ENCODE measurements around the gene VRK1. TPM values are rescaled to one million over a fixed set of nuclear protein-coding genes. Genes with fewer than 3 reads are reported as not detected.

Gene VRK1
- total RNA-seq, 1 donor from 2014 or later: 20.0 TPM

GRCh38 chr14:96858643-96859042 lies 61.5 kb downstream of the VRK1 start:
- peaks cover 6% of the 10 kb centered on the region for H3K36me3 Mint-ChIP-seq
- DNase-seq (ENCODE audit: low spot score in 2 of 2, unreplicated experiment in 2 of 2): no peak
- no peaks in the 10 kb centered on the region for H3K9me3 Mint-ChIP-seq
- H3K4me1 Mint-ChIP-seq: peaks cover 19% of the 10 kb centered on the region
- H3K4me3 Mint-ChIP-seq: no peak overlapping the region
- no peak overlapping the region for H3K27ac Mint-ChIP-seq
- TF ChIP-seq CTCF (IDR thresholded peaks at IDR 0.05; ENCODE audit: unreplicated experiment): no peak
- no peaks in the 10 kb centered on the region for H3K27me3 Mint-ChIP-seq (ENCODE audit: low read depth)

- peak overlapping the region; percentile 41 for H3K27ac Mint-ChIP-seq
- no peaks in the 10 kb centered on the region for H3K27me3 Mint-ChIP-seq (ENCODE audit: low read depth)
- H3K4me1 Mint-ChIP-seq: peaks cover 19% of the 10 kb centered on the region
- no peak for DNase-seq (ENCODE audit: low spot score in 2 of 2, unreplicated experiment in 2 of 2)
- peaks cover 21% of the 10 kb centered on the region for H3K36me3 Mint-ChIP-seq
- TF ChIP-seq CTCF (IDR thresholded peaks at IDR 0.05; ENCODE audit: unreplicated experiment): no peak
- H3K9me3 Mint-ChIP-seq: peaks cover 14% of the 10 kb centered on the region
- no peak overlapping the region for H3K4me3 Mint-ChIP-seq
Measured at GRCh38 chr14:96861568-96862310, 64.6 kb downstream of the VRK1 start.

GRCh38 chr14:96863327-96863985 lies 66.3 kb downstream of the VRK1 start:
- no peaks in the 10 kb centered on the region for H3K27me3 Mint-ChIP-seq (ENCODE audit: low read depth)
- H3K4me1 Mint-ChIP-seq: peaks cover 23% of the 10 kb centered on the region
- DNase-seq (ENCODE audit: low spot score in 2 of 2, unreplicated experiment in 2 of 2): no peak
- peaks cover 19% of the 10 kb centered on the region for H3K36me3 Mint-ChIP-seq
- peaks cover 14% of the 10 kb centered on the region for H3K9me3 Mint-ChIP-seq
- TF ChIP-seq CTCF (IDR thresholded peaks at IDR 0.05; ENCODE audit: unreplicated experiment): no peak
- H3K4me3 Mint-ChIP-seq: no peak overlapping the region
- H3K27ac Mint-ChIP-seq: peak overlapping the region; percentile 83

GRCh38 chr14:96863986-96864330 lies 66.8 kb downstream of the VRK1 start:
- Mint-ChIP-seq H3K4me3 (no peak overlapping the region), H3K9me3 (peaks cover 14% of the 10 kb centered on the region), H3K27me3 (ENCODE audit: low read depth) (no peaks in the 10 kb centered on the region), H3K36me3 (peaks cover 16% of the 10 kb centered on the region), H3K4me1 (peaks cover 23% of the 10 kb centered on the region), H3K27ac (no peak overlapping the region)
- no peak for DNase-seq (ENCODE audit: low spot score in 2 of 2, unreplicated experiment in 2 of 2)
- TF ChIP-seq CTCF (IDR thresholded peaks at IDR 0.05; ENCODE audit: unreplicated experiment): no peak

DNA sequence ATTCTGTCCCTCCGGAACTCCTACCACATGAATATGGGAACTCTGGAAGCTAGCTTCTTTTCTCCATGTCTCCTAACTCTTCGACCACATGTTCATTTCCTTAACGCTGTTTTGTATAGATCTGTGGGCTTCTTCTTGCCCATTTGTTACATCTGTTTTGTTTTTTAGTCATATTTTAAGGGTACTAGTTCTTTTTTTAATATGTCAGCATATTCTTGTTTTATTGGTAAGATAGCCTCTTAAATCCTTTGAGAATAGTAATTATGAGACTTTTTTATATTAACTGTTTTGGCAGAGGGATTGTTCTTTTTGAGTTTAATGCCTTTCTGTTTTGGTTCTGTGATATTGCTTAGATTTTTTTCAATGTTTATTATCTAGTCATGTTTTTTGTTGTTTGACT lies 70.5 kb downstream of the VRK1 start:
- Mint-ChIP-seq H3K27me3 (ENCODE audit: low read depth) (no peaks in the 10 kb centered on the region), H3K4me1 (peaks cover 13% of the 10 kb centered on the region), H3K9me3 (peaks cover 14% of the 10 kb centered on the region), H3K27ac (no peak overlapping the region), H3K4me3 (no peak overlapping the region), H3K36me3 (peaks cover 21% of the 10 kb centered on the region)
- DNase-seq (ENCODE audit: low spot score in 2 of 2, unreplicated experiment in 2 of 2): no peak
- TF ChIP-seq CTCF (IDR thresholded peaks at IDR 0.05; ENCODE audit: unreplicated experiment): no peak
